HTR-8/SVneo (cell line): ENCODE data around the gene PTPN11.

ENCODE experiments used
- DNase-seq: peaks from one replicate; pipeline ENCODE4 v3.0.0; 2011; ENCODE audit warnings: low spot score, mixed read lengths; ENCODE audit not compliant: insufficient read length
- FAIRE-seq: peaks from 2 replicates; lab custom pipeline; 2011; peaks lifted over from hg19 to GRCh38; lab: Jason Lieb, UNC

The PTPN11 gene

DNA sequence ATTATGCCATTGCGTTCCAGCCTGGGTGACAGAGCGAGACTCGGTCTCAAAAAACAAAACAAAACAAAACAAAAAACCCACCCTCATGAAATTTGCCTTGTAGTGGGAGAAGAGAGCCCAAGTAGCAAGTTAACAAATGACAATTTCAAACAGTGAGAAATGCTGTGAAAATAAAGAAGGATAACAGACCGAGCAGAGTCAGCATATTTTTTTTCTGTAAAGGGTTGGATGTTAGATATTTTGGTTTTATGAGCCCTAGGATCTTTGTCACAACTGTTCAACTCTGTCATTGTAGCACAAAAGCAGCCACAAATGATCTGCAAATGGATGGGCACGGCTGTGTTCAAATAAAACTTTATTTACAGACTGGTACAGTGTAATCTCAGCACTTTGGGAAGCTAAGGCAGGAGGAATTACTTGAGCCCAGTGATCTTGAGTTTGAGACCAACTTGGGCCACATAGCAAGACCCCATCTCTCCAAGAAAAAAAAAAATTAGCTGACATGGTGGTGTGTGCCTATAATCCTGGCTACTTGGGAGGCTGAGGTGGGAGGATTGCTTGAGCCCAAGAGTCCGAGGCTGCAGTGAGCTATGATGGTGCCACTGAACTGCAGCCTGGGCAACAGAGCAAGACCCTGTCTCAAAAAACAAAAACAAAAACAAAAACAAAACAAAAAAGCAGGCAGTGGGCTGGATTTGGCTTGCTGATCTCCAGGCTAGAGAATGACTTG, 117.1 kb downstream of the PTPN11 start:
- no peak for DNase-seq
- no peak for FAIRE-seq

GRCh38 chr12:112536367-112536730, 117.6 kb downstream of the PTPN11 start:
- no peak for FAIRE-seq
- no peak for DNase-seq

DNA sequence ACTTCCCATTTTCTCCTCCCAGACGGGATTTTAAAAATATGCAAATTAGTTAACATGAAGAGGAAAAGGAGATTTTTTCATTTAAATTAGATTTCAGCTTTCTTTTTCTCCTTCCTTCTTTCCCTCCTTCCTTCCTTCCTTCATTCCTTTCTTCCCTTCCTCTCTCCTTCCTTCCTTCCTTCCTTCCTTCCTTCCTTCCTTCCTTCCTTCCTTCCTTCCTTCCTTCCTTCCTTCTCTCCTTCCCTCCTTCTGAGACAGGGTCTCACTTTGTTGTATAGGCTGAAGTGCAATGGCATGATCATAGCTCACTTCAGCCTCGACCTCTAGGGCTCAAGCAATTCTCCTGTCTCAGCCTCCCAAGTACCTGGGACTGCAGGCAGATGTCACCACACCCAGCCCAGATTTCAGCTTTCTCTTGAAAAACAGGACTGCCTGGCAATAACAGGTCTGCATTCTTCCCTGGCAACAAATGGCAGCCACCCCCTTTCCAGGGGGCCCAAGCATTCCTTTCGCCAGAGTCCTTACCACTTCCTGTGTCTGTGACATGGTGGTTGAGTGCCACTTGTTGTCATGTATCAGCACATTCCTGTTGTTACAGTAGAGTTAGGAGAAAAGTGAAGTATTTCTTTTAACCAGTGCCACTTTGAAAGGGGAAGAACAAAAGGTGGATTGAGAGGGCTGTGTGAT, 119.1 kb downstream of the PTPN11 start:
- FAIRE-seq (no peak), DNase-seq (peak; percentile 75)

DNA sequence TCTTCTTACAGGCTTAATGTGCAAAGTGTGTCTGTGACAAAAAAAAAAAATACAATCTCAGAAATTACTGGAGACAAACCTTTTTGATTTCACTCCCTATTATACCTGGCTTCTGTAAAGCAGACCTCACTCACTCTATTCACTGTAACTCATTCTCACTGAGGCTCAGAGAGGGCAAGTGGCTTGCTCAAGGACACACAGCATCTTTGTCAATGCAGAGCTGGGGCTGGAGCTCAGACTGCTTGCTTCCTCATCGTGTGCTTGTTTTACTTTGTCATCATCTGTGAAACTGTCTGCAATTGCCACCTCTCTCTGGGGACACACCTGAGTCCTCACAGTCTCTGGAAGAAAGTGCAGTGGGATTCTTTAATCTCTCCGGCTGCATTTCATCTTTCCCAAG, 120.0 kb downstream of the PTPN11 start:
- FAIRE-seq = no peak
- no peak for DNase-seq

DNA sequence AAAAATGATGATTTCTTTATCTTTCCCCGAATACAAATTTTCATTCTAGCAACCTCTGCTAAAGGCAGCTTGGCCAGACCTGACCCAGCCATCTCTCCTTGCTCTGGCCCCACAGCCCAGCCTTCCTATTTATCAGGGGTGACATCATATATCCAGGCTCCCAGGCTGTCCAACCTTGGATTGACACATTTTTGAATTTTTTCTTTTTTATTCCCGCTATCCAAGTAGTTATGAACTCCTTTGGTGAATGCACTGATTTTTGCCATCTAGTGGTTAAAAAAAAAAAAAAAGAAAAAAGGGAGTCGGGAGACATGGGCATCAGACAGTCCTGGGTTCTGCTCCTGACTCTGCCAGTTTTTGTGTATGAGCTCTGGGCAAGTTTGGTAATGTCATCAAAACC, 120.5 kb downstream of the PTPN11 start:
- DNase-seq = peak; percentile 30
- FAIRE-seq = no peak

DNA sequence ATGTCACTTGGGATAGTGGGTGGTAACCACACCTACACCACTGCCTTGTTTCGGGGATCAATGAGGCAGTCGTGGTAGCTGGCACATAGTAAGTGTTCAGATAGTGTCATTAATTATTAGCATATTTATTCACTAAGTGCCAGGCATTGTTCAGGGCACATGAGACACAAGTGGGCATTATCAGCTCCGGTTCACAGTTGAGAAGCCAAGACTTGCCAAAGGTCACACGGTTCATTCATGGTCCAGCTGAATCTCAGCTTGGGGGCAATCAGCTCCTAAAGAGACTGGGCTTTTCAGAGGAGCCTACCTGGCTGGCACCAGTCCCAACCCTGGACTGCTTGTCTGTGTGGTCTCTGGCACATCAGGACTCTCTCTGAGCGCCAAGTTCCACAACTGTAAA, 121.3 kb downstream of the PTPN11 start:
- FAIRE-seq (no peak), DNase-seq (no peak)

- no peak for DNase-seq
- FAIRE-seq = no peak
Measured at GRCh38 chr12:112543751-112544150, 125.0 kb downstream of the PTPN11 start.

DNA sequence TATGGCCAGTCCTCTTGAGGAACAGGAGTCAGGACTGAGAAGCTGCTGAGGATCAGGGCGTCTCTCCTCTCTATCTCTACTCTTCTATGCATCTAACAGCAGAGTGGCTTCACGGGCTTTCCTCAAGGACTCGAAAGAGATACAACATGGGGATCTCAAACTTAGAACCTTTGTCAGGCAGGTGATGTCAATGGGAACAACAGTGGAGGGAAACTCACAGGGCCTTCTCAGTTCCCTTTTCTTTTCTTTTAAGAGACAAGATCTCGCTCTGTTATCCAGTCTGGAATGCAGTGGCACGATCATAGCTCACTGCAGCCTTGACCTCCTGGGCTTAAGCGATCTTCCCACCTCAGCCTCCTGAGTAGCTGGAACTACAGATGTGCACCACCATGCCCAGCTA, 127.6 kb downstream of the PTPN11 start:
- DNase-seq (no peak), FAIRE-seq (no peak)

- no peak for FAIRE-seq
- no peak for DNase-seq
Measured at GRCh38 chr12:112546996-112547395, 128.2 kb downstream of the PTPN11 start.

GRCh38 chr12:112549031-112549430, 130.3 kb downstream of the PTPN11 start:
- FAIRE-seq (no peak), DNase-seq (no peak)

GRCh38 chr12:112551681-112552080, 132.9 kb downstream of the PTPN11 start:
- FAIRE-seq (no peak), DNase-seq (no peak)

- no peak for FAIRE-seq
- no peak for DNase-seq
Measured at GRCh38 chr12:112555621-112556233, 137.0 kb downstream of the PTPN11 start.

DNA sequence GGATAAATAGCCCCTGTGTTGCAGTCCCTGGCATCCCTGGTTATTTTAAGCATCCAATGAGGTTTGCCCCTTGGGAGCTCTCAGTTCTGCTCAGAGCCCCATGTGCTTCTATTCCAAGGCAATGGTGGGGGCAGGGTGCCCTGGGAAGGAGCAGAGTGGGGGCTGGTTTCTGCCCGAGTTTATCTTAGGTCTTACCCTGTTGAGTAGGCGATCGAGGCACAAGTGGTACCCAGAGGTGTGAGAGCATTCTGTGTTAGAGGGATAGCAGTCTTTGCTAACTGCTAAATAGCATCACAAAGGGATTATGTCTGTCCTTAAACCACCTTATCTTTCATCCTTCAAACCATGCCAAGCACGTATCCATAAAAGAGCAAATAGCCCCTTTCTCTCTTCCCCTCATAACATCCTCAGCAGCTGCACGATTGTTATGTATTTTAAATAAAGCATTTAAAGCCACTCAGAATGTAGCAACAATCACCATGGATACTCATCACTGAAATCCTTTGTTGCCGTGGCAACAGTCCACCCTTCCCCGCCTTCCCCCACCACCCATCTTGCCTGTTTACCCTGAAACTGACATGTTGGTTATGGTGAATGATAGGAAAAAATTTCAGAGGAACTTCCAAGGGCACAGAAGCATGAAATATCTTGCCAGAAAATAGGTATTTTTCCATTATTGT, 139.3 kb downstream of the PTPN11 start:
- FAIRE-seq = no peak

More for the DNA sequence above, 139.3 kb downstream of the PTPN11 start:
- no peak for DNase-seq
